ENCODE measurements around the gene IRF1.
"Not testable (repeated sequence)": the region's sequence is repeated elsewhere in the genome, so short reads cannot be mapped to it uniquely, and the experiment has no call there.

The IRF1 gene

DNA sequence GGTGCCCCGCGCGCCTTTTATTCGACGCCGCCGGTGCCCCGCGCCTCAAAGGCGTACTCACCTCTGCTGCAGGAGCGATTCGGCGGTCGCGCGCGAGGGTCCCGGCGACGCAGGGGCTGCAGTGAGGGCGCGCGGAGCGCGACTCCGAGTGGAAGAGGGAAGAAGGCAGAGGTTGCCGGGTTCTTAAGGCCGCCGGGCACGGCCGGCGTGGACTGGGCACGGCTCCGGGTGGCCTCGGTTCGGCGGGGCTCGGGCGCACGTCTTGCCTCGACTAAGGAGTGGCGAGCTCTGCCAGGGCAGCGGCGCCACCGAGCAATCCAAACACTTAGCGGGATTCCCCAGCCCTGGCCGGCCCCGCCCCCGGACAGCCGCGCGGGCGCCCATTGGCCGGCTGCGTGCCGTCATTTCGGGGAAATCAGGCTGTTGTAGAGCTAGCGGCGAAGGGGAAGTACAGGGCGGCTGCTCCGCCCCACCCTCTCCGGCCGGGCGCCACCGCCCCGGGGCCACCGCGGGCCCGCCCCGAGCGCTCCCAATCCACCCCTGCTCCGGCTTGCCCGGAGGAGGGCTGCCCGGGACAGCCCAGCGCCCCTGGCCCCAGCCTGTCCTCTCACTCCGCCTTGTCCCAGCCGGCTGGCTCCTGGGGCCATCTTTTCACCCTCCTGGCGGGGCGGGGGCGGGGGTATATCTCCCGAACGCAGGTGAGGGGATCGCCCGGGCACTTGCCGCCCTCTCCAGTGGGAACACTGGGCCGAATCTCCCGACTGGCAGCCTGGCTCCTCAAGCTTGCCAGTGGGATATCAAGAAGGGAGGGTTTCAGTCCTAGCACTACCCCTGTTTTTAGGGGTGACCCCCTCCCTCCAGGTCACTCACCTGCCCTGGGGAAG, at the start of gene IRF1:
IRF1 (minus strand) TSS at position 290 of the 884 bp plus-strand sequence. CDS start 1,295 bp downstream, outside the sequence.
- DNase-seq = peak; percentile 98

DNA sequence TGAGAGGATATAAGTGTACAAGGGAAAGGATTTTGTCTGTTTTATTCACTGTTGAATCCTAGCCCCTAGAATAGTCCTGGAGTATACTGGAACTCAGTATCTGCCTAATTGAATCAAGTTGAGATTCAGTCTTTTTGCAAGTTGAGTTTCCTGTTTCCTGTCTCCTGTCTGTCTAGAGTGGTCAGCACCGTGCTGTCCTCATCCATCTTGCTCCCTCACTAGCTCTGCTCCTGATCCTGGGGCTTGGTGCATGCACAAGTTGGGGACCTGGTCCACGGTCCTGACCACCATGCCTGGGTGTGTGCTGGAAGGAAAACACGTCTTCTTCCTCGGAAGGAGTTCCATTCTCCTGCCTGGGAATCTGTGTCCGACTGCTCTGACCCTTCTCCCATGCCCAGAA, 49.6 kb upstream of the IRF1 start:
- no peak for DNase-seq

GRCh38 chr5:132539716-132540115, 49.1 kb upstream of the IRF1 start:
- no peak for DNase-seq

- no peak for DNase-seq
Measured at GRCh38 chr5:132530946-132531345, 40.4 kb upstream of the IRF1 start.

- DNase-seq = no peak
Measured at GRCh38 chr5:132528866-132529634, 38.5 kb upstream of the IRF1 start.

- DNase-seq = no peak
Measured at GRCh38 chr5:132528021-132528420, 37.4 kb upstream of the IRF1 start.

GRCh38 chr5:132526974-132527564, 36.5 kb upstream of the IRF1 start:
- DNase-seq = no peak

DNA sequence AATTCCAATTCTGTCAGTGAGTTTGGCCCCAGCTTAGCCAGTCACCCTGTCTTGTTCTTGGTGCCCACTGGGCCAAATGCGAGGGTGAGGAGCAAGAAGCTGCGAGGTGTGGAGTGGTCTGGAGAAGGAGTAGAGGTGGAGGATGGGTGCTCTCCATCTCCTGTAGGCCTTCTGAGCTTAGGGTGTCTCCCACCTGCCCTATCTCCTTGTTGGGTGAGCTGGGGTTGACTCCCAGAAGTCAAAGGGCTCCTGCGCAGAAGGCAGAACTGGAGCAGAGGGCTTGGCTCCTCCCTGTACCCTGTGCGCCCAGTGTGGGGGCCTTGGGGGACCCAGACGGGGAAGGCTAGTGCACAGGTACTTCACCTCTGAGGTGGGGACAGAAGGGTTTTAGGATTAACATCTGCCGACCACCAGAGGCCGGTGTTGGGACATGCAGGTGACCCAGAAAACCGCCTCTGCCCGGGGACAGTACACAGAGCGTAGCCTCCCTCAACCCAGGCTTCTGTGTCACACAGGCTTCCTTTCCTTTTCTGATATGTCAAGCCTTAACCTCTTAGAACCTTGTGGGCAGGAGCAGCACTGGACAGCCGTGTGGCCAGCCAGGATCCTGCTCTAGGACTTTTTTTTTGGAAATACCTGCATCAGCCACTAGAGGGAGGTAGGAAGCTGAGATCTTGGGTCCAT, 35.9 kb upstream of the IRF1 start:
- DNase-seq = no peak

GRCh38 chr5:132525299-132525724, 34.7 kb upstream of the IRF1 start:
- no peak for DNase-seq

DNA sequence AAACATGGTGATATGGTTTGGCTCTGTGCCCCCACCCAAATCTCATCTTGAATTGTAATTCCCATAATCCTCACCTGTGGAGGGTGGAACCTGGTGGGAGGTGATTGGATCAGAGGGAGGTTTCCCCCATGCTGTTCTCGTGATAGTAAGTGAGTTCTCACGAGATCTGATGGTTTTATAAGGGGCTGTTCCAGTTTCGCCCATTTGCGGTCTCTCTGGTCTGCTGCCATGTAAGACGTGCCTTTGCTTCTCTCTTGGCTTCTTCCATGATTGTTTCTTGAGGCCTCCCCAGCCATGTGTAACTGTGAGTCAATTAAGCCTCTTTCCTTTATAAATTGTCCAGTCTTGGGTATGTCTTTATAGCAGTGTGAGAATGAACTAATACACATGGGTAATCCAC, 34.3 kb upstream of the IRF1 start:
- DNase-seq = not testable (repeated sequence)

DNA sequence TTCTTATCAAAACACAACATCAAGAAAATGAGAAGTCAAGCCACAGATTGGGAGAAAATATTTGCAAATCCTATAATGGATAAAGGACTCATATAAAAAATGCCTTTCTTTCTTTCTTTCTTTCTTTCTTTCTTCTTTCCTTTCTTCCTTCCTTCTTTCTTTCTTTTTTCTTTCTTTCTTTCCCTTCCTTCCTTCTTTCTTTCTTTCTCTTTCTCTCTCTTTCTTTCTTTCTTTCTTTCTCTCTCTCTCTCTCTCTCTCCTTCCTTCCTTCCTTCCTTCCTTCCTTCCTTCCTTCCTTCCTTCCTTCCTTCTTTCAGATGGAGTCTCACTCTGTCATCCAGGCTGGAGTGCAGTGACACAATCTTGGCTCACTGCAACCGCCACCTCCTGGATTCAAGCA, 31.5 kb upstream of the IRF1 start:
- DNase-seq = not testable (repeated sequence)

DNA sequence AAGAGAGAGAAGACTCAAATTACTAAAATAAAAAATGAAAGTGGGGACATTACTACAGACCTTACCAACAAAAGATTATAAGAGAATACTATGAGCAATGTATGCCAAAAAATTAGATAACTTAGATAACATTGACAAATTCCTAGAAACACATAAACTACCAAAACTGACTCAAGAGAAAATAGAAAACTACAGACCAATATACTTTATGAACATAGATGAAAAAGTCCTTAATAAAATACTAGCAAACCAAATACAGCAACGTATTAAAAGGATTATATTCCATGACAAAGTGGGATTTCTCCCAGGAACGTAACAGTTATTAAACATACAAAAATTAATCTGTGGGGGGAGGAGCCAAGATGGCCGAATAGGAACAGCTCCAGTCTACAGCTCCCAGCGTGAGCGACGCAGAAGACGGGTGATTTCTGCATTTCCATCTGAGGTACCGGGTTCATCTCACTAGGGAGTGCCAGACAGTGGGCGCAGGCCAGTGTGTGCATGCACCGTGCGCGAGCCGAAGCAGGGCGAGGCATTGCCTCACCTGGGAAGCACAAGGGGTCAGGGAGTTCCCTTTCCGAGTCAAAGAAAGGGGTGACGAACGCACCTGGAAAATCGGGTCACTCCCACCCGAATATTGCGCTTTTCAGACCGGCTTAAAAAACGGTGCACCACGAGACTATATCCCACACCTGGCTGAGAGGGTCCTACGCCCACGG, 23.2 kb upstream of the IRF1 start:
- DNase-seq = not testable (repeated sequence)

- no peak for DNase-seq
Measured at GRCh38 chr5:132510076-132510475, 19.5 kb upstream of the IRF1 start.

- DNase-seq = no peak
Measured at GRCh38 chr5:132506094-132506692, 15.6 kb upstream of the IRF1 start.

DNA sequence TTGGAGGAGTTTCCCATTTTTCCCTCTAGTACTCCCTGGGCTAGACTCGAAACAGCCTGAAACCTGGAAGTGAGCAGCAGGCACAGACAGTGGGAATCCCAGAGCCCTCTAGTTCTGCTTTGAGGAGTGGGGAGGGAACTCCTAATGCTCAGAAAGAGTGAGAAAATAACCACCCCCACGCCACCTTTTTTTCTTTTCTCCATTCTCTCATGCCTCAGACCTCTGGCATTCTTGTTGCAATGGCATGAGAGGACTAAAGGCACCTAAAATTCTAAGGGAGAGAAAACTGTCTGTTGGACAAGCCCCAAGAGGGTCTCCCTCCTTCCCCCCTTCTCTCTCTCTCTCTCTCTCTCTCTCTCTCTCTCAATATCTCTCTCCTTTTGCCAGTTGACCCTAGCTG, 15.1 kb upstream of the IRF1 start:
- no peak for DNase-seq

- DNase-seq = no peak
Measured at GRCh38 chr5:132504746-132505145, 14.2 kb upstream of the IRF1 start.

DNA sequence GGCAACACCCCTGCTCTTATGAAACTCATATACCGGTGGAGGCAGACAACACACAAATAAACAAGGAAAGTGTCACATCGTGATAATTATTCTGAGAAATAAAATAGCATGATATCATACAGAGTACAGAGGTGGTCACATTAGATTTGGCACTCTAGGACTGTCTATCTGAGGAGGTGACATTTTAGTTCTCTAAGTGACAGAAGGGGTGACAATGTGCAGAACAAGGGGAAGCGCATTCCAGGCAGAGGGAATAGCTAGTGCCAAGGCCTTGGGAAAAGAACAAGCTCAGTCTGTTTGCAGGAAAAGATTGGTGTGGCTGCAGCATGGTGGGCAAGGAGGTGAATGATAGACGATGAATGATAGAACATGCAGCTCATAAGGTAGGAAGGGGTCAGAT, 12.7 kb upstream of the IRF1 start:
- no peak for DNase-seq

- no peak for DNase-seq
Measured at GRCh38 chr5:132501961-132502931, 11.7 kb upstream of the IRF1 start.

- DNase-seq = no peak
Measured at GRCh38 chr5:132501629-132501956, 11.0 kb upstream of the IRF1 start.

DNA sequence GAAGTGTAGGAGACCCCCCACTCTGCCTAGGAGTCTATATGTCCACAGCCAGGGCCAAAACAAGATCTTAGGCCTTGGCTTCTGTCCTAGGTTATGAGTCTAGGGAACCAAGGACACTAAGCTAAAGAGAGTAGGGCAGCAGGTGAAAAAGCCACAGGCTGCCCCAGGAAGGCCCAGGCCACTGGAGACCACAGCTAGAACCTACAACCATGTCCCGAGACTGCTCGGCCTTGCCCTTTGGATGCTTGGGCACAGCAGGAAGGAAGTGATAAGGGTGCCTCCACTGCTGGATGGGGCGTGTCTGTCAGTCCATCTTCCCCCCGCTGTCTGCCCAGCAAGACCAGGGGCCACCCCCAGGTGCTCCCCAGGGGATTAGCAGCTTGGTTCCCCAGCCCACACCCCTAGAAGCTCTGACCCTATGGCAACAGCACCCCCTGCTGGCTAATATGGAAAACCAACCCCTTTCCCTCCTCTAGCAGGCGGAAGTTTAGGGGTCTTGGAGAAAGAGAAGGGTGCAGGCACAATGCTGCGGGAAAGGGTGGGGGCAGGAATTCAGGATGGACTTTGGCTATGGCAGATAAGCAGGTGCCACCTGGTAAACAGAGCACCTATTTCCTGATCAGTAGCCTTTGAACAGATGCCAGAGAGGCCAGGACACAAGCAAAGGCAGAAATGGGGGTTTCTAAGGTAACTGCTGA, 10.5 kb upstream of the IRF1 start:
- peak; percentile 73 for DNase-seq

All from femur (tissue), 1 donor.